ENCODE results near the gene INPP5F. TPM values are rescaled to one million over a fixed set of nuclear protein-coding genes. Genes with fewer than 3 reads are reported as not detected.
"Not testable (repeated sequence)": the region's sequence is repeated elsewhere in the genome, so short reads cannot be mapped to it uniquely, and the experiment has no call there.

The INPP5F gene
- total RNA-seq, 2 donors from 2014 or later: 6.7 to 15.4 TPM

GRCh38 chr10:119693262-119693957 is 32.4 kb upstream of the INPP5F start:
- H3K27me3 Mint-ChIP-seq: no peaks in the 10 kb centered on the region
- peaks cover 3% of the 10 kb centered on the region for H3K9me3 Mint-ChIP-seq
- ATAC-seq (peak; percentile 98), DNase-seq (ENCODE audit: low spot score) (peak; percentile 86)
- H3K4me1 Mint-ChIP-seq (ENCODE audit: low read depth in 2 of 2): peaks cover 32 to 43% of the 10 kb centered on the region in 2 donors
- peak overlapping the region; percentile 44 for H3K4me3 Mint-ChIP-seq
- H3K36me3 Mint-ChIP-seq: peaks cover 6% of the 10 kb centered on the region
- H3K27ac Mint-ChIP-seq: peak overlapping the region; percentile 46 to 67

GRCh38 chr10:119694608-119695007 is 31.2 kb upstream of the INPP5F start:
- ATAC-seq: no peak
- peaks cover 3% of the 10 kb centered on the region for H3K9me3 Mint-ChIP-seq
- DNase-seq (ENCODE audit: low spot score): no peak
- H3K27me3 Mint-ChIP-seq: no peaks in the 10 kb centered on the region
- H3K4me1 Mint-ChIP-seq (ENCODE audit: low read depth in 2 of 2): peaks cover 29 to 35% of the 10 kb centered on the region in 2 donors
- H3K27ac Mint-ChIP-seq: peak overlapping the region; percentile 46 to 67
- H3K4me3 Mint-ChIP-seq: peak overlapping the region; percentile 36
- H3K36me3 Mint-ChIP-seq: peaks cover 6% of the 10 kb centered on the region

GRCh38 chr10:119700321-119700954 is 25.4 kb upstream of the INPP5F start:
- Mint-ChIP-seq H3K27me3 (peaks cover 0 to 9% of the 10 kb centered on the region in 2 donors), H3K4me1 (ENCODE audit: low read depth in 2 of 2) (peaks cover 13 to 30% of the 10 kb centered on the region in 2 donors), H3K27ac (peak overlapping the region in 1 of 2 donors; percentile 54), H3K36me3 (peaks cover 11% of the 10 kb centered on the region), H3K4me3 (no peak overlapping the region), H3K9me3 (no peaks in the 10 kb centered on the region)
- DNase-seq (ENCODE audit: low spot score): no peak
- ATAC-seq: no peak

GRCh38 chr10:119701861-119702260 is 24.0 kb upstream of the INPP5F start:
- peaks cover 19 to 33% of the 10 kb centered on the region in 2 donors for H3K4me1 Mint-ChIP-seq (ENCODE audit: low read depth in 2 of 2)

GRCh38 chr10:119702583-119702982 is 23.3 kb upstream of the INPP5F start:
- Mint-ChIP-seq H3K36me3 (peaks cover 22% of the 10 kb centered on the region), H3K27me3 (peaks cover 0 to 9% of the 10 kb centered on the region in 2 donors), H3K9me3 (peaks cover 11% of the 10 kb centered on the region), H3K27ac (no peak overlapping the region), H3K4me1 (ENCODE audit: low read depth in 2 of 2) (peaks cover 23 to 39% of the 10 kb centered on the region in 2 donors), H3K4me3 (peak overlapping the region; percentile 8)
- peak in 1 of 2 donors; percentile 41 for ATAC-seq
- DNase-seq (ENCODE audit: low spot score): no peak

More at GRCh38 chr10:119701861-119702260, 24.0 kb upstream of the INPP5F start:
- Mint-ChIP-seq H3K36me3 (peaks cover 15% of the 10 kb centered on the region), H3K4me3 (no peak overlapping the region), H3K9me3 (peaks cover 7% of the 10 kb centered on the region), H3K27ac (no peak overlapping the region), H3K27me3 (peaks cover 0 to 9% of the 10 kb centered on the region in 2 donors)
- no peak for DNase-seq (ENCODE audit: low spot score)
- no peak for ATAC-seq

DNA sequence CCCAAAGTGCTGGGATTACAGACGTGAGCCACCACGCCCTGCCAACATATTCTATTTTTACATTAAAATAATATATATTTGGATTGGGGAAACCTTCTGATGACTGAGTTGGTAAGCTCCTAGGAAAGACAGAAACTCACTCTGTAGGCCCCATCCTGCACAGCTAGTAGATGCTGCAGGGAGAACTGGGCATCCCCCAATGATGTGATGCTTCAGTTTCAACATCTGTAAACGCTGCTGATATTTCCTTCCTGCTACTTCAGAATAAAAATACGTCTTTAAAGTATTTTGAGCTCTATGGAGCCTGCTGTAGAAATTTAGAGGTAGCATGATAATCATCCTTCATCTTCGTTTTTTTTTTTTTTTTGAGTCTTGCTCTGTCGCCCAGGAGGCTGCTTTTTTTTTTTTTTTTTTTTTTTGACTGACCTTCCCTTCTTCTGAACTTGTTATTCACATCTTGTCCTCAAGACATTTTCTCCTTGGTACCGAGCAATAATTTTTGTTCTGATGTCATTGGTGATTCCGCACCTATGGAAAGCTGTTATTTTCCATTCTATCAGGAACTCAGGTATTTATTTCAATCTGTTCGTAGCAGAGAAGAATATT is 21.8 kb upstream of the INPP5F start:
- peak overlapping the region; percentile 94 for H3K4me3 Mint-ChIP-seq
- peaks cover 25 to 40% of the 10 kb centered on the region in 2 donors for H3K4me1 Mint-ChIP-seq (ENCODE audit: low read depth in 2 of 2)
- peak; percentile 52 to 62 for ATAC-seq
- H3K9me3 Mint-ChIP-seq: peaks cover 12% of the 10 kb centered on the region
- H3K36me3 Mint-ChIP-seq: peaks cover 24% of the 10 kb centered on the region
- H3K27ac Mint-ChIP-seq: peak overlapping the region; percentile 90 to 93
- peaks cover 0 to 9% of the 10 kb centered on the region in 2 donors for H3K27me3 Mint-ChIP-seq
- no peak for DNase-seq (ENCODE audit: low spot score)

DNA sequence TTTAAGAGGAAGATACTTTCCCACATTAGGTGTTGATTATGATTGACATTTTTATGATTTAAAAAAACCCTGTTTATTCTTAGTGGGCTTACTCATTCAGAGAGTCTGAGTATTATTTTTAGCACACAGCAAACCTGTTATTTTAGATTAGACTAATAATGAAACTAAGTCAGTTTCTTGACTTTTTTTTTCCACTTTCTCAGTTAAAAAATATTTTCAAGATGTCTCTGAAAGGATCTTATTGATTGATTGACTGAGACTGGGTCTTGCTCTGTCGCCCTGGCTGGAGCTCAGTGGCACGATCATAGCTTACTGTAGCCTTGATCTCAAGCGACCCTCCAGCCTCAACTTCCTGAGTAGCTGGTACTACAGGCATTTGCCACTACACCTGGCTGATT is 20.4 kb upstream of the INPP5F start:
- peak; percentile 56 to 66 for ATAC-seq
- DNase-seq (ENCODE audit: low spot score): no peak
- Mint-ChIP-seq H3K36me3 (peaks cover 30% of the 10 kb centered on the region), H3K4me3 (peak overlapping the region; percentile 94), H3K27ac (peak overlapping the region; percentile 90 to 93), H3K9me3 (peaks cover 12% of the 10 kb centered on the region), H3K4me1 (ENCODE audit: low read depth in 2 of 2) (peaks cover 32 to 40% of the 10 kb centered on the region in 2 donors), H3K27me3 (peaks cover 0 to 9% of the 10 kb centered on the region in 2 donors)

DNA sequence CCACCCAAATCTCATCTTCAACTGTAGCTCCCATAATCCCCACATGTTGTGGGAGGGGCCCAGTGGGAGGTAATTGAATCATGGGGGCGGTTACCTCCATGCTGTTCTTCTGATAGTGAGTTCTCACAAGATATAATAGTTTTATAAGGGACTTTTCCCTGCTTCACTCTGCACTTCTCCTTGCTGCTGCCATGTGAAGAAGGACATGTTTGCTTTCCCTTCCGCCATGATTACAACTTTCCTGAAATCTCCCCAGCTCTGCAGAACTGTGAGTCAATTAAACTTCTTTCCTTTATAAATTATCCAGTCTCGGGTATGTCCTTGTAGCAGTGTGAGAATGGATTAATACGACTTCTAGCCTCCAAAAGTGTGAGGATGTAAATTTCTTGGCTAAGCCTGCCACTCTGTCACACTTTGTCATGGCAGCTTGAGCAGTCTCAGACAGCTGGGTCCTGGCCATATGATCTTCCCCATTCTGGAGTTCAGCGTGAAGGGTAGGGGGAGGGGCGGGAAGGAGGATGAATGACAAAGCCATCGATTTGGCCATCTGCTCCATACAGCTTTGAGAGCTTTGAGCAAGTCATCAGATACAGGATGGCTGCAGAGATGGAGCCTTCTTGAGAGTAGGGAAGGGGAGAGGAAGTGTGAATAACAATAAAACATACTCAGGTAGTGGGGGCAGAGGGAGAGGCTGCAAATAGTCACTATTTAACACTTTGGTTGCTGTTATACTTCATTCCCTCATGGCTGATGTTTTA is 19.1 kb upstream of the INPP5F start:
- Mint-ChIP-seq H3K9me3 (peaks cover 12% of the 10 kb centered on the region), H3K27ac (peak overlapping the region; percentile 90 to 93)

DNA sequence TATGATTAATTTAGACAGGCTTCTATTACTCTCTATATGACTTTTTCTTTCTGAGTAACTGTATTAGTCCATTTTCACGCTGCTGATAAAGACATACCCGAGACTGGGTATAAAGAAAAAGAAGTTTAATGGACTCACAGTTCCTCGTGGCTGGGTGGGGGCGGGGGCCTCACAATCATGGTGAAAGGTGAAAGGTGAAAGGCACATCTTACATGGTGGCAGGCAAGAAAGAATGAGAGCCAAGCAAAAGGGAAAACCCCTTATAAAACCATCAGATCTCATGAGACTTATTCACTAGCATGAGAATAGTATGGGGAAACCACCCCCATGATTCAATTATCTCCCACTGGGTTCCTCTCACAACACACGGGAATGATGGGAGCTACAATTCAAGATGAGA is 18.5 kb upstream of the INPP5F start:
- peaks cover 33% of the 10 kb centered on the region for H3K36me3 Mint-ChIP-seq
- H3K4me1 Mint-ChIP-seq (ENCODE audit: low read depth in 2 of 2): peaks cover 32 to 39% of the 10 kb centered on the region in 2 donors
- not testable (repeated sequence) for ATAC-seq; H3K27me3 Mint-ChIP-seq; DNase-seq (ENCODE audit: low spot score)
- H3K4me3 Mint-ChIP-seq: peak overlapping the region; percentile 16
- peak overlapping the region in 1 of 2 donors; percentile 90 for H3K27ac Mint-ChIP-seq
- H3K9me3 Mint-ChIP-seq: peaks cover 12% of the 10 kb centered on the region

More for the DNA sequence above, 19.1 kb upstream of the INPP5F start:
- Mint-ChIP-seq H3K27me3 (peaks cover 0 to 6% of the 10 kb centered on the region in 2 donors), H3K36me3 (peaks cover 33% of the 10 kb centered on the region), H3K4me3 (peak overlapping the region; percentile 16), H3K4me1 (ENCODE audit: low read depth in 2 of 2) (peaks cover 32 to 40% of the 10 kb centered on the region in 2 donors)
- ATAC-seq: no peak
- DNase-seq (ENCODE audit: low spot score): no peak

- DNase-seq (ENCODE audit: low spot score); ATAC-seq; H3K27ac Mint-ChIP-seq; H3K27me3 Mint-ChIP-seq; H3K4me3 Mint-ChIP-seq: not testable (repeated sequence)
- H3K9me3 Mint-ChIP-seq: peaks cover 12% of the 10 kb centered on the region
- peaks cover 28% of the 10 kb centered on the region for H3K36me3 Mint-ChIP-seq
- peaks cover 11 to 19% of the 10 kb centered on the region in 2 donors for H3K4me1 Mint-ChIP-seq (ENCODE audit: low read depth in 2 of 2)
Measured at GRCh38 chr10:119710935-119711334, 14.9 kb upstream of the INPP5F start.

GRCh38 chr10:119713744-119714483 is 11.9 kb upstream of the INPP5F start:
- no peak overlapping the region for H3K27ac Mint-ChIP-seq
- no peak overlapping the region for H3K4me3 Mint-ChIP-seq
- ATAC-seq (no peak), DNase-seq (ENCODE audit: low spot score) (no peak)
- H3K9me3 Mint-ChIP-seq: no peaks in the 10 kb centered on the region
- no peaks in the 10 kb centered on the region for H3K27me3 Mint-ChIP-seq
- peaks cover 9% of the 10 kb centered on the region for H3K36me3 Mint-ChIP-seq
- peaks cover 0 to 8% of the 10 kb centered on the region in 2 donors for H3K4me1 Mint-ChIP-seq (ENCODE audit: low read depth in 2 of 2)

DNA sequence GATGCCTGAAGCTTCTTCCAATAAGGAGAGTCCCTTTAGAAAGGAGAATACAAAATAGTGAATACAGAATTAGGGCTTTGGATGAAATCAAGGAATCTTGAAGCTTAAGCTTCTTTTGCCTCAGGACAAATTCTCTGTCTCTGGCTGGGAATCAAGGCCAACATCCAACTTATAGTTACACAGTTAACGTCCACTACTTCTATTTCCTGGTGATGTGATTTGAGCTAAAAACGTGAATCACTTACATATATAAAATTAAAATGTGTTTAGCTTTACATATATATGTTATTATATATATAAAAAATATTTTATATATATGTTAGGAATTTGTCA is 11.4 kb upstream of the INPP5F start:
- H3K36me3 Mint-ChIP-seq: peaks cover 9% of the 10 kb centered on the region
- ATAC-seq: no peak
- no peak for DNase-seq (ENCODE audit: low spot score)
- peaks cover 0 to 5% of the 10 kb centered on the region in 2 donors for H3K4me1 Mint-ChIP-seq (ENCODE audit: low read depth in 2 of 2)
- H3K9me3 Mint-ChIP-seq: no peaks in the 10 kb centered on the region
- H3K4me3 Mint-ChIP-seq: no peak overlapping the region
- H3K27ac Mint-ChIP-seq: no peak overlapping the region
- no peaks in the 10 kb centered on the region for H3K27me3 Mint-ChIP-seq

All from natural killer cell treated with Interleukin-12 subunit alpha and Interleukin-12 subunit beta and Interleukin-15 and Interleukin-18, amount 100 ng/mL, for 72 hours (primary cell).